GM18951 (cell line): ENCODE measurements around the gene BTBD3.

Source experiments
- POLR2A ChIP-seq: IDR thresholded peaks from 4 replicates; pipeline ENCODE4 v1.6.1; 2011; ENCODE audit warnings: mild to moderate bottlenecking; ENCODE audit not compliant: insufficient read length, insufficient read depth; ENCODE audit errors: extremely low read depth
- in situ Hi-C: fragments of 300-500 bp; cut with MboI; formaldehyde crosslinking; loops from one replicate; pipeline ENCODE4 v1.12.0; 2022; ENCODE audit warnings: low sequenced_read_pairs, mixed read lengths, inconsistent platforms; ENCODE audit not compliant: unreplicated experiment

Gene BTBD3

GRCh38 chr20:11965602-11966001 is 47.9 kb downstream of the BTBD3 start:
- in situ Hi-C loops, result no loop called here
- TF ChIP-seq POLR2A, result no peak

- TF ChIP-seq POLR2A, result no peak
- in situ Hi-C loops, result no loop called here
Observed at GRCh38 chr20:11966186-11966585, 48.5 kb downstream of the BTBD3 start.

DNA sequence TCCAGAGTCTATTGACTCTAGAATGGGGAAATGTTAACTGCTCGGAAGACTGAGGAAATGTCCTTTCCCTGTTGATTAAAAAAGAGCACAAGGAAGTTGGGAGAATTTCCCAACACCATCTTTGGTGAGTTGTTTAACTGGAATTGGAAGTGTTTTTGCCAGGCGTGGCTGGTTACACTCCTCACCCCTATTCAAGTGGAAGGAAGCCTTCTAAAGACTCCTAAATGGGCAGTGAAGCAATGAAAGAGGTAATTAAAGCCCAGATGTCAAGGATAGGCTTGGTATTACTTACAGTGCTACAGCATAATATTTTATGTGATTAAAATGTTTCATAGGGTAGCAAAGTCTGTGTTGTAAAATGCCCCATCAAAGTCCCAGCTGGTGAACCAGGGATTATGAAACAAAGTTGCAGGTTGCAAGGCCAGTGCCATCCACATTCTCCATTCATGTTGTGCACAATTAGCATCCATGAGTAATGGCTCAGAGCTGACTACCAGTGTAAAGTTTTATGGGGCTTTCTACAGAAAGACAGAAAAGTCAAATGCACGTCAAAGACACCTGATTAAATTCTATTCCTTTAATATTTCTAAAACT is 52.6 kb downstream of the BTBD3 start:
- in situ Hi-C loops, result no loop called here
- TF ChIP-seq POLR2A, result no peak

GRCh38 chr20:11972478-11972877 is 54.8 kb downstream of the BTBD3 start:
- in situ Hi-C loops, result no loop called here
- TF ChIP-seq POLR2A, result no peak
